PC-3 (cell line): ENCODE measurements around the gene SUGCT. TPM values are rescaled to one million over a fixed set of nuclear protein-coding genes. Genes with fewer than 3 reads are reported as not detected.

Source experiments
- ATAC-seq: fragments of 200-7000 bp; cut with Tn5 transposase; 2 replicates; pipeline ENCODE4 v1.9.1; 2020; ENCODE audit warnings: mild to moderate bottlenecking, moderate library complexity
- BruUV-seq: library from RNA; stranded (reverse); fragments of 400-500 nt; replicated peaks from 2 replicates; lab custom pipeline; 2021; lab: Mats Ljungman, UMichigan
- CTCF ChIA-PET: fragments of 300-600 bp; sonication (Branson Sonifier 250); formaldehyde crosslinking; loops from one replicate; lab custom pipeline; 2022; ENCODE audit warnings: antibody characterized with exemption; lab: Charles Lee
- POLR2A ChIA-PET: fragments of 300-600 bp; sonication (Branson Sonifier 250); formaldehyde crosslinking; loops from one replicate; lab custom pipeline; 2022; ENCODE audit warnings: antibody characterized with exemption; ENCODE audit not compliant: unreplicated experiment; lab: Charles Lee
- DNase-seq: peaks from one replicate; pipeline ENCODE4 v3.0.0-alpha.2; 2015
- H2AFZ ChIP-seq: fragments of 300-600 bp; sonication (generic); 2 replicates; pipeline ENCODE4 v1.6.0; 2016; ENCODE audit warnings: antibody characterized with exemption, low read length
- H3F3A ChIP-seq: fragments of 300-600 bp; sonication (generic); one replicate; pipeline ENCODE4 v1.6.0; 2017; ENCODE audit warnings: antibody characterized with exemption, low read length, control low read depth, mild to moderate bottlenecking; ENCODE audit not compliant: unreplicated experiment
- H3K27ac ChIP-seq: fragments of 300-600 bp; sonication (generic); 2 replicates; pipeline ENCODE4 v1.5.1; 2016; ENCODE audit warnings: mild to moderate bottlenecking, low read length
- H3K27me3 ChIP-seq: fragments of 300-600 bp; sonication (generic); 2 replicates; pipeline ENCODE4 v1.6.1; 2016; ENCODE audit warnings: low read length, mixed read lengths
- H3K36me3 ChIP-seq: fragments of 300-600 bp; sonication (generic); 2 replicates; pipeline ENCODE4 v1.6.1; 2016; ENCODE audit warnings: low read depth, mixed run types, low read length, mixed read lengths
- H3K4me1 ChIP-seq: fragments of 300-600 bp; sonication (generic); 2 replicates; pipeline ENCODE4 v1.5.1; 2016; ENCODE audit warnings: low read length; ENCODE audit not compliant: insufficient read depth
- H3K4me2 ChIP-seq: fragments of 300-600 bp; sonication (generic); 2 replicates; pipeline ENCODE4 v1.6.0; 2016; ENCODE audit warnings: low read length
- H3K4me3 ChIP-seq: fragments of 300-600 bp; sonication (generic); 2 replicates; pipeline ENCODE4 v1.5.1; 2016; ENCODE audit warnings: mild to moderate bottlenecking, low read length, mixed read lengths
- H3K79me2 ChIP-seq: fragments of 300-600 bp; sonication (generic); 2 replicates; pipeline ENCODE4 v1.6.1; 2017; ENCODE audit warnings: low read length, mixed read lengths
- H3K9ac ChIP-seq: fragments of 300-600 bp; sonication (generic); 2 replicates; pipeline ENCODE4 v1.6.0; 2016; ENCODE audit warnings: mild to moderate bottlenecking, low read length
- H3K9me2 ChIP-seq: fragments of 300-600 bp; sonication (generic); replicated peaks from 2 replicates; pipeline ENCODE4 v1.6.1; 2016; ENCODE audit warnings: mixed run types, low read length, mixed read lengths
- H3K9me3 ChIP-seq: fragments of 300-600 bp; sonication (generic); 2 replicates; pipeline ENCODE4 v1.6.1; 2016; ENCODE audit warnings: low read length, mixed read lengths
- H4K20me1 ChIP-seq: fragments of 300-600 bp; sonication (generic); 2 replicates; pipeline ENCODE4 v1.6.1; 2016; ENCODE audit warnings: low read length, mixed read lengths
- CTCF ChIP-seq: fragments of 300-600 bp; sonication (generic); conservative IDR thresholded peaks from 2 replicates; pipeline ENCODE4 v1.5.1; 2017; ENCODE audit warnings: antibody characterized with exemption, low read depth, mild to moderate bottlenecking, low read length
- EZH2 ChIP-seq: fragments of 300-600 bp; sonication (generic); IDR thresholded peaks from one replicate; pipeline ENCODE4 v1.6.1; 2017; ENCODE audit warnings: antibody characterized with exemption, mild to moderate bottlenecking, low read length; ENCODE audit not compliant: unreplicated experiment
- EZH2phosphoT487 ChIP-seq: fragments of 300-600 bp; sonication (generic); IDR thresholded peaks from 2 replicates; pipeline ENCODE4 v1.6.1; 2018; ENCODE audit warnings: mild to moderate bottlenecking, antibody characterized with exemption, low read length, borderline replicate concordance
- intact Hi-C: fragments of 100-400 bp; cut with micrococcal nuclease; formaldehyde crosslinking; loops from 2 replicates; pipeline ENCODE4 v1.9.0; 2023
- total RNA-seq: library from RNA; depleted of rRNA; stranded (reverse); fragments of >200 nt; gene quantifications from 2 replicates; pipeline ENCODE4 v1.2.3, GENCODE V29; 2014

Gene SUGCT
- total RNA-seq, 1 experiment from 2014 or later, result 2.9 TPM

DNA sequence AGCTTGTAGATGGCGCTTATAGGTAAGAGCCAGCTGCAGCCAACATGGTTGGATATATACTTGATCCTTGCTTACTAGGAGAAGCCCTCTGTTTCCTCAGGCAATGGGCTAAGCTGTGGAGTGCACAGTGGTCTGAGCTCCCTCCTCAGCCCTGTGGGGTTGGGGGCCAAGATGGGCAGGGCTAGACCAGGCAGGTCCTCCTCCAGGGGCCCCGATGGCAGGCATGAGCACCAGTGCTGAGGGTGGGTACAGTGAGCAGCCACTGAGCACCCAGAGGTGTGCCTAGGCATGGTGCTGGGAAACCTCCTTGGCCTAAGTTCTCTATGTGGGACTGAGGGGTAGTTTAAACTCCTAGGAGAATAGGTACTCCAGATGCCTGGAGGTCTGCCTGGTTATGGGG lies 680.2 kb downstream of the SUGCT start:
- H3K4me1 ChIP-seq, result no peaks in the 10 kb centered on the region; the same call in 1 of the 2 replicates
- no peak overlapping the region for H3K27ac ChIP-seq
- no peaks in the 10 kb centered on the region for H3K9me3 ChIP-seq
- no peaks in the 10 kb centered on the region for H3K9me2 ChIP-seq
- POLR2A ChIA-PET, result no interaction called here
- no peaks in the 10 kb centered on the region for H3F3A ChIP-seq
- TF ChIP-seq EZH2phosphoT487 (no peak), CTCF (no peak), EZH2 (no peak)
- intact Hi-C loops, result no loop called here
- no peak overlapping the region for H3K9ac ChIP-seq
- CTCF ChIA-PET, result no interaction called here
- H3K4me2 ChIP-seq, result no peak overlapping the region
- no peak overlapping the region for H3K4me3 ChIP-seq
- H3K27me3 ChIP-seq, result no peaks in the 10 kb centered on the region
- H3K79me2 ChIP-seq, result no peaks in the 10 kb centered on the region
- no peaks in the 10 kb centered on the region for H3K36me3 ChIP-seq
- H2AFZ ChIP-seq, result no peak overlapping the region
- H4K20me1 ChIP-seq, result no peaks in the 10 kb centered on the region
- ATAC-seq (no peak), DNase-seq (no peak)
- BruUV-seq, result no TSS peak

DNA sequence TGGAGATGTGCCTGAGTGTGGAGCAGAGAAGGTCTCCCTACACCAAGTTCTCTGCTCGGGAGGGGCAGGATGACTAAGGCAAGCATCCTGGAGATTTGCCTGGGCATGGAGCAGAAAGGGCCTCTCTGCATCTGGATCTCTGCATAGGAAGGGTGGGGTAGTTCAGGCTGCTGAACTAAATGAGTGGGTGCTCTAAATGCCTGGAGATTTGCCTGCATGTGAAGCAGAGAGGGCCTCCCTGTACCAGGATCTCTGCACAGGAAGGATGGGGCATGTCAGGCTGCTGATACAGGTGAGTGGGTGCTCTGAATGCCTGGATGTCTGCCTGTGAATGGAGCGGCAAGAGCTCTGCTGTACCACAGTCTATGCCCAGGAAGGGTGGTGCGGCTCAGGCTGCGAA lies 680.7 kb downstream of the SUGCT start:
- Histone ChIP-seq H3F3A (no peaks in the 10 kb centered on the region), H3K27me3 (no peaks in the 10 kb centered on the region), H3K9ac (no peak overlapping the region), H3K9me2 (no peaks in the 10 kb centered on the region), H4K20me1 (no peaks in the 10 kb centered on the region), H3K27ac (no peak overlapping the region), H3K79me2 (no peaks in the 10 kb centered on the region), H2AFZ (no peak overlapping the region), H3K4me3 (no peak overlapping the region), H3K4me2 (no peak overlapping the region), H3K36me3 (no peaks in the 10 kb centered on the region), H3K4me1 (no peaks in the 10 kb centered on the region; the same call in 1 of the 2 replicates), H3K9me3 (no peaks in the 10 kb centered on the region)
- ATAC-seq (peak; percentile 94), DNase-seq (peak; percentile 25)
- CTCF ChIA-PET, result no interaction called here
- no TSS peak for BruUV-seq
- TF ChIP-seq EZH2phosphoT487 (no peak), CTCF (no peak), EZH2 (no peak)
- intact Hi-C loops, result no loop called here
- POLR2A ChIA-PET, result no interaction called here

DNA sequence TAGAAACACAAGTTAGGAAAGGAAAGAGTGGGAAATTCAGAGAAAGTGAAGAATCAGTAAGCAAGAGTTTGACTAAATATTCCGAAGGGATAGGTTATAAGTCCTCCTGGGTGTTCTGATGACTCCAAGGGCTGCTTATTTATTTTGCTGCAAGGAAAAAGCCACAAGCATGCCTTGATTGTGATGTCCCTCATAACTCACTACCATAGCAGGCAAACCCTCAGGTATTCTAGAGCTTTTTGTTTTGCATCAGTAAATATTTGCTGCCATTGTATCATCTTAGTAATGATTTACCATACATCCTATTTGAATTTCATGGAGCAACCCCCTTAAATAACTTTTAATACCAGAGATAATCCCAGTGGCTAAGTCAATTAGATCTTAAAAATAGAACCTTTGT lies 688.1 kb downstream of the SUGCT start:
- H3K36me3 ChIP-seq, result no peaks in the 10 kb centered on the region
- CTCF ChIA-PET, result no interaction called here
- ATAC-seq (peak; percentile 63), DNase-seq (peak; percentile 62)
- H3K9me3 ChIP-seq, result no peaks in the 10 kb centered on the region
- H3F3A ChIP-seq, result no peaks in the 10 kb centered on the region
- TF ChIP-seq EZH2phosphoT487, result no peak
- no peak for TF ChIP-seq EZH2
- no peak for TF ChIP-seq CTCF
- H3K4me3 ChIP-seq, result no peak overlapping the region
- no peaks in the 10 kb centered on the region for H4K20me1 ChIP-seq
- POLR2A ChIA-PET, result no interaction called here
- H3K9me2 ChIP-seq, result no peaks in the 10 kb centered on the region; the same call in 1 of the 2 replicates
- H3K27ac ChIP-seq, result peak overlapping the region; percentile 63
- peak overlapping the region; percentile 48; the same call in 1 of the 2 replicates for H3K4me2 ChIP-seq
- BruUV-seq, result no TSS peak
- H3K4me1 ChIP-seq, result peaks cover 43% of the 10 kb centered on the region
- no peaks in the 10 kb centered on the region for H3K27me3 ChIP-seq
- no peak overlapping the region for H2AFZ ChIP-seq
- intact Hi-C loops, result loop anchor here (5.0 kb wide), 4 partner anchors 164 to 879 kb away; partner anchors contain the start of gene INHBA
- H3K79me2 ChIP-seq, result no peaks in the 10 kb centered on the region
- no peak overlapping the region for H3K9ac ChIP-seq
